Left renal pelvis (tissue), 4 donors: ENCODE results near the gene TSC2. TPM values are rescaled to one million over a fixed set of nuclear protein-coding genes. Genes with fewer than 3 reads are reported as not detected.
"Not testable (repeated sequence)": the region's sequence is repeated elsewhere in the genome, so short reads cannot be mapped to it uniquely, and the experiment has no call there.

ENCODE experiments used
- DNase-seq, 4 donors: peaks; one replicate each; pipeline ENCODE4 v3.0.0-alpha.2; 2013; ENCODE audit warnings: low read depth in 4 of 4, low spot score in 3 of 4
- polyA plus RNA-seq, 4 donors: library from polyadenylated mRNA; unstranded; fragments of 120-200 nt; gene quantifications; one replicate each; pipeline ENCODE4 v1.2.1, GENCODE V29; 2013; ENCODE audit not compliant: insufficient read length in 4 of 4

TSC2 gene
- polyA plus RNA-seq, 4 donors, result 121 to 183 (median 146) TPM

DNA sequence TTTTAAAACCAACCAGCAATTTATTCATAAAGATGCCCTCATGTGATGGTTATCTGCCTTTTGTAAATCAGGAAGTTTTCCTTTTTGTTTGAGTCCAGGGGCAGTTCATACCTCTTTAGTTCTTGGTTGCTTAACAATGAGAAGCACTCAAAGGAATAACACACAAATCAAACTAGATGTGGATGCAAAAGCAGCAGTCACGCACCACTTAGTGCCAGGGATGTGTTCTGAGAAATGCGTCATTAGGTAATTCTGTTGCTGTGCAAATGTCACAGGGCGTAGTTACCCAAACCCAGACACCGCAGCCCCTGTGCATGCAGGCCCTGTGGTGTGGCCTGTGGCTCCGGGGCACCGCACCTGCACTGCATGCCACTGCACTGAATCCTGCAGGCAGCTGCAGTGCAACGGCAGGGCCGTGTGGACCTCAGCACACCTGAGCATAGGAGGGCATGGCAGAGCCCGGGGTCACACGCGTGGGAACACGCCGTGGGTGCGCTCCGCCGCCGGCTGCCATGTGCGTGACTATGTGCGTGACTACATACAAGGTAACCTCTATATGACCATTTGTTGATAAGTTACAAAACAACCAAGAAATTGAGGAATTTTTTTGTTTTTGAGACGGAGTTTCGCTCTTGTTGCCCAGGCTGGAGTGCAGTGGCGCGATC is 48.3 kb downstream of the TSC2 start:
- no peak for DNase-seq

DNA sequence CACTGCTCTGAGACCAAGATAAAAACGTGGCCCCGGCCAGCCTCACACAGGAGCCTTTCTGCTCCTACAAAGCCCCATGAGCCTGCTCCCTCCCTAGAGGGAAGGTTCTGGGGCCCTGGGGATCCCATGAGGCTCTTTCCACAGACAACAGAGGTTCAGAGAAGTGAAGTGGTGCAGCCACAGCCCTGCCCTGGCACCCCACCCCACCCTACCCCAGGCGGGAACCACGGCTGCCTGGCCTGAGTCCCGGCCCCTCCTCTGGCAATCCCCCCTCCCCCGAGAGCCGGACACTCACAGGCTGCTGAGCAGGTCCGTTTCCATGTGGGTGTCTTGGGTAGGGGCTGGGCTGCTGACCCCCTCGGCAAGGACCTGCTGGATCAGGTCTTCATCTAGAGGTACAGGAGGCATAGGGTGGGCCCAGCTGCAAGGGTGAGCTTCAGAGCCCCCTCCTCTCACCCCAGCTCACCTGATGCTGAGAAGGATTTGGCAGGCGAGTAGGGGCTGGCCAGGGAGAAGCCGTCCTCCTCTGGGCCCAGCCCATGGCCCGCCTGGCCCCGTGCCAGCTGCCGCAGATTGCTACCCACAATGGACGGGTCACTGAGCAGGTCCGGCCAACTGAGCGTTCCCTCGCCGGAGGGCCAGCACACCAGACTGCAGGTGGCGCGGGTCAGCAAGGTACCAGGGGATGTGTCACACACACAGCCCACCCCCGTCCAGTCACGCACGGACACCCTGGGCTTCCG is 49.2 kb downstream of the TSC2 start:
- DNase-seq, result no peak

DNA sequence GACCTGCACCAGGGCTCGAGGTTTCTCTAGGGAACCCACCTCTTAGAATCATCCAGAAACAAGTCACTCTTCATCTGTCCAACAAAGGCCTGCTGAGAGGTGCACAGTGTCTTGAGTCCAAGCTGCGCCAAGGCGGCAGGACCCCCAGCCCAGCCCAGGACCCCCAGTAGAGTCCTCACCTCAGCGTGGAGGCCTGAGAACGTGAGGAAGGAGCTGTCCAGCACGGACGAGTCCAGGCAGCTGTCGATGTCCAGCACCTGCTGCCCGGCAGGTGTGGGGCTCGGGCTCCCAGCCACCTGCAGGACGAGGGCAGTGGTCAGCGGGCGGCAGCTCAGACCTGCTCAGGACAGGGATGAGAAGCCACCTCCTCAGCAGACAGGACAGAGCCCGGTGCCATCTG is 49.9 kb downstream of the TSC2 start:
- not testable (repeated sequence) for DNase-seq

DNA sequence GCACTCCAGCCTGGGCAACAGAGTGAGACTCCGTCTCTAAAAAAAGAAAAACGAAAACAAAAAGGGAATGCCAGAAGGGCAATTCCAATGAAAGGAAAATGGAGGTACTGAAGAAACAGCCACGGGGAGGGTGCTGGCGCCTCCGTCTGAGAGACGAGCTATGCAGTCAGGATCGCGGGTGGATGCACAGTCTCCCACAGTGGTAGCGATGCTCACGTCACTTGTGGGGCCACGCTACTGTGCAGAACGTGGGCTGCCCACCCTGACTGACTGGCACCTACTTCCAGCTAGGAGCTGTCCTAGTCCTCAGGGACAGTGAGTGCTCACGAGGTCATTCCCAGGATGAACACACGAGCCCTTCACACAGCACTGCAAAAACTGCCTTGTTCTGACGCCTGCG is 53.8 kb downstream of the TSC2 start:
- not testable (repeated sequence) for DNase-seq

DNA sequence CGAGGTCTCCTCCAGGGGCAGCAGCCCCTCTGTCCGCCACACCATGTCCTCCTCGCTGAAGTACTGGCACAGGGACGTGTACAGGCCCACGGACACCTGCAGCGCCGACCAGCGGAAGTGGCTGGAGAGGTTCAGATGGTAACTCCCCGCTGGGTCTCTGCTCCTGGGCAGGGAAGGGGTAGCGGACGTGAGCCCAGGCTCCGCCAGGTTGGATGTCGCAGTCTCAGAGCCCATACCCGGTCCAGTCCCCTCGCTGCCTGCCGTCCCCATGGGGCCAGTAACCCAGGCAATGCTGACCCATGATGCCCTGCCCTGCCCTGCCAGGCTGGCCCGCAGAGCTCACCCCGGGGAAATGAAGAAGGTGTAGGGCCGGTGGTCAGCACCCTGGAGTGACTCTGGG is 54.7 kb downstream of the TSC2 start:
- DNase-seq, result no peak

DNA sequence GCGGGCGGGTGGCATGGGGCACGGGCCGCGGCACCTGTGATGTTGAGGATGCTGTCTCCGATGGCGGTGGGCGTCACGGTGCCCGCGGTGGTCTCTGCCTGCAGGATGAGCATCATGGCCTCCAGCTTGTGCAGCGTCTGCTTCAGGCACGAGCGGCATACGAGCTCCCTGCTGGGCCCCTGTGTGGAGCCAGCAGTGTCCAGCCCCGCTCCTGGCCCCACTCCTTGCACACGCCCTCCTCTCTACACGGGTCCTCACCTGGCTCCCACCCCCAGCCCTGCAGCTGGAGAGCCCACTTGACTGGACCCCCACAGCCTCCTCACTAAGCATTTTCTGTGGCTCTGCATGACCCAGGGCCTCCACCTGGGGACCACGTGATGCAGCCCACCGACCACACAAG is 56.7 kb downstream of the TSC2 start:
- DNase-seq, result not testable (repeated sequence)

DNA sequence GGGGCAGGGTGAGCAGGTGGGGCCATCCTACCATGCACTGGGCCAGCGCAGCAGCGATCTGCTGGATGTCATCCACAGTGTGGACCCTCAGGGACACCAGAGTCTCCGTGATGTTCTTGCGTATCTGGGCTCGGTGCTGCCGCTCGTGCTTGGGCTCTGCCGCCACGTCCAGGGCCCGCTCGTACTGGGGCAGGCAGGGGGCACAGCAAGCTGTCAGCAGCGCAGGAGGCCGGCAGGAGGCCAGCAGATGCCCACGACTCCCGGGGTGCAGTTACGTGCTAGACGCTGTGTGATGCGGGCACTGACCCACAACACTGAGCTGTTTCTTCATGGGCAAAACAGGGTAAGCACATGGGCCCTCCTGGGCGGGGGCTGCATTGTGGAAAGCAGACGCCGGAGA is 57.5 kb downstream of the TSC2 start:
- DNase-seq, result not testable (repeated sequence)

GRCh38 chr16:2105769-2106168 is 58.0 kb downstream of the TSC2 start:
- not testable (repeated sequence) for DNase-seq

DNA sequence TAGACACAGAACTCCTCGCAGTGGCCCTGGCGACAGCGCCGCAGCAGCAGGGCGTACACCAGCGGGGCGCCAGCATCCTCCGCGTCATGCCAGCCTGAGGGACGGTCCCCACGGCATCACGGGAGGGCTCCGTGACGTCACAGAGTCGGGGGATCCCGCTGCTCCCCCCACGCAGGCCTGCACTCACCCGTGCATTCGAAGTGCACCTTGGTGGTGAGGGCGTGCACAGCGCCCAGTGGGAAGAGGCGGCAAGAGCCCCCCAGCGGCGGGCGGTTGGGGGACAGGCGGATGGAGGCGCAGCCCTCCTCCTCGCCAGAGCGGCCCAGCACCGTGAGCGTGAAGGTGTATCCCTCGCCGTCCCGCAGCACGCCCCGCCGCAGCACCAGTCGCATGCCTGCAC is 58.4 kb downstream of the TSC2 start:
- DNase-seq, result not testable (repeated sequence)

DNA sequence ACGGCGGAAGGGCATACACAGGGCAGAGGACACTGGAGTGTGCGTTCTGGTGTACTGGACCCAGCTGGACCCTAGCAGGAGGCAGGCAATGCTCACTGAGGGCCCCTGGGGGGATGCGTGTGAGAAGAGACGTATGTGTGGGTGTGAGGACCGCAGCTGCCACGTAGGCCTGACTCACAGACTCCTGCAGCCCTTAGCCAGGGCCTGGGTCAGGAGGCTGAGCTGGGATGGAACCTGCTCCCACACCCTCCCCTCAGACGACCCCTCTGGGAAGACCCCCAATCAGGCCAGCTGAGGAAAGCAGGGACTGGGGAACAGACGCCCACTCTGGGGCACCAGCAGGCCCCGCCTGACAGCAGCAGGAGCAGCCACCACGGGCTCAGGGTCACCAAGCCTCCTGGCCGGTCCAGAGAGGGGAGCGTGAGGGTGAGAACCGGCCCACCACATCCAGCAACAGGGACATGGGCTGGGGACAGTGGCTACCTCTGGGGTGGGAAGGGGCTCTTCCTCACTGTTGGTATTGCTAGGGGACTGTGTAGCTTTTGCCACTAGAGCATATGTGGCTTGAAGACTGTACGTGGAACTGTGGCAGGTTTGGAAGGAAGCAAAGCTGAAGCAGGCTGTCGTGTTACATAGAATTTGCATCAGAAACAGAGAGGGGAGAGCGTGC is 59.5 kb downstream of the TSC2 start:
- DNase-seq, result not testable (repeated sequence)

DNA sequence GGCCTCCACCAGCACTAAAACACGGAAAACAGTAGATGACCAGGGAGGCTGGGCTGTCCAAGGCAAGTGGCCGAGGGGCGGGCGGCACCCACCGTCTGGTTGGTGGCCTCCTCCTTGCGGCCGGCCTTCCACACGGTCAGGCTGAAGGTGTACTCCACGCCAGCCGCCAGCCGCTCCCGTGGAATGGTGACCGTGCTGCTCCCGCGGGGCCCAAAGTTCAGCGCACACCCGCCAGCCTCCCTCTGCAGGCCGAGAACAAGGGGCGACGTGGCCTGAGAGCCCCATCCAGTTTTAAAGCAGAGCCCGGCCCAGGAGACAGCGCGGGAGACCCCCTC is 60.0 kb downstream of the TSC2 start:
- DNase-seq, result not testable (repeated sequence)

GRCh38 chr16:2108446-2109270 is 60.9 kb downstream of the TSC2 start:
- not testable (repeated sequence) for DNase-seq

- DNase-seq, result not testable (repeated sequence)
Observed at GRCh38 chr16:2109271-2109580, 61.4 kb downstream of the TSC2 start.

GRCh38 chr16:2109872-2110271 is 62.1 kb downstream of the TSC2 start:
- not testable (repeated sequence) for DNase-seq

DNA sequence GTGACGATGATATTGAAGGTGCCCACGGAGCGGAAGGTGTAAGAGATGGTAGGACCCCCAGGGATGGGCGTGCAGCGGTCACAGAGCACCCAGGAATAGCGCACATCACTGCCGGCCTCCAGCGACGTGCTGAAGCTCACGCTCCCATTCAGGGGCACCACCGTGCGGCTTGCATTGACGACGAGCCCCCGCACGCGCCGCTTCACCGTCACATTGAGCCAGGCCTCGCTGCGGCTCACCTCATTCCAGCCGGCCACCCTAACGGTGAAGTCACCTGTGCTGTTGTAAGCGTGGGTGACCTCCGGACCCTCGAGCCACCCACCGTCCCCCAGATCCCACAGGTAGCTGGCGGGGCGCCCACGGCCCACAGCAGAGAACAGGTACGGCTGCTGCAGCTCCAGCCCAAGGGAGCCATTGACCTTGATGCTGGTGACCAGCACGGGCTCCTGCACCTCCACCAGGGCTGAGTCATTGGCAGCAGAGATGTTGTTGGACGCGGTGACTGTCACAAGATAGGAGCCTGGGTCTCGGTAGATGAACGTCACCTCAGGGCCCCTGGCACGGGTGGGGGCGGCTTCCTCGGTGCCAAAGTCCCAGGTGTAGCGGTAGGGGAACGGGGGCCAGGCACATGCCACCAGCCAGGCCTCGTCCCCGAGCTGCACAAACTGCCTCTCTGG is 62.7 kb downstream of the TSC2 start:
- DNase-seq, result not testable (repeated sequence)

- not testable (repeated sequence) for DNase-seq
Observed at GRCh38 chr16:2111009-2111353, 63.2 kb downstream of the TSC2 start.

- DNase-seq, result not testable (repeated sequence)
Observed at GRCh38 chr16:2111412-2112335, 63.9 kb downstream of the TSC2 start.

- not testable (repeated sequence) for DNase-seq
Observed at GRCh38 chr16:2112539-2113106, 64.8 kb downstream of the TSC2 start.

DNA sequence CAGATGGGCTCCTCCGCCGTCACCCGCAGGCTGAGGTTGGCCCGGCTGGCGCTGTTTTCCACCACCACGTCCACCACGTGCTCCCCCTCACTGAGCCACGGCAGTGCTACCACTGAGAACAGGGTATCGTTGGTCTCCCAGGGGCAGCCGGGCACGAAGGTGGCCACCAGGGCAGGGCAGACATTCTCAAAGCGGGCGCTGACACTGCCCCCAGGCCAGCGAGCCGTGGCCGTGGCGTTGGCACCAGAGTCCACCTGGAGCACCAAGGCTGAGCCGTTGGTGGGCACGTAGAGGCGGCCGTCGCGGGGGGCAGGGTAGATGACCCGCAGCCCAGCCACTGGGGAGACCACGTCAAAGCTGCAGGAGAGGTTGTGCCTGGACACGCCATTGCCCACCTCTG is 66.4 kb downstream of the TSC2 start:
- not testable (repeated sequence) for DNase-seq
